Endothelial cell of umbilical vein (primary cell): Measurements from ENCODE around the gene UNCX. TPM values are rescaled to one million over a fixed set of nuclear protein-coding genes. Genes with fewer than 3 reads are reported as not detected.

Source experiments
- BruUV-seq: library from RNA; stranded (reverse); fragments of 400-500 nt; replicated peaks from 2 replicates; lab custom pipeline; 2021; lab: Mats Ljungman, UMichigan
- CTCF ChIA-PET: fragments of 300-600, 350-600 bp; sonication (Branson Sonifier 250); formaldehyde crosslinking; loops from one replicate; lab custom pipeline; 2021; ENCODE audit warnings: antibody characterized with exemption, inconsistent platforms; lab: Charles Lee
- POLR2A ChIA-PET: fragments of 300-600, 350-600 bp; sonication (Branson Sonifier 250); formaldehyde crosslinking; loops from one replicate; lab custom pipeline; 2021; ENCODE audit warnings: antibody characterized with exemption, inconsistent platforms; lab: Charles Lee
- DNase-seq: peaks from one replicate; pipeline ENCODE4 v3.0.0-alpha.2; 2011; ENCODE audit warnings: low read depth, low spot score
- FAIRE-seq: peaks from 2 replicates; lab custom pipeline; 2011; peaks lifted over from hg19 to GRCh38; lab: Jason Lieb, UNC
- H2AFZ ChIP-seq: 2 replicates; pipeline ENCODE4 v1.6.0; 2012; ENCODE audit warnings: low read depth, low read length, control low read depth, inconsistent platforms
- H3K27ac ChIP-seq: 2 replicates; pipeline ENCODE4 v1.5.1; 2011; ENCODE audit warnings: low read depth, mild to moderate bottlenecking, control low read depth, low read length, moderate library complexity; ENCODE audit not compliant: insufficient read depth
- H3K27me3 ChIP-seq, 2 experiments: 2 replicates each; pipeline versions ENCODE4 v1.6.0 to v1.6.1; 2011; ENCODE audit warnings: low read length in 2 of 2, mixed read lengths in 1 of 2; ENCODE audit not compliant: control insufficient read depth in 2 of 2, insufficient read depth in 2 of 2
- H3K36me3 ChIP-seq, 2 experiments: 2 replicates in 1 of 2; 3 replicates in 1 of 2; pipeline ENCODE4 v1.5.1; 2011; ENCODE audit warnings: low read length in 2 of 2, mild to moderate bottlenecking in 1 of 2, moderate library complexity in 1 of 2; ENCODE audit not compliant: control insufficient read depth in 2 of 2, insufficient read depth in 2 of 2; ENCODE audit errors: extremely low read depth in 1 of 2
- H3K4me1 ChIP-seq: 3 replicates; pipeline ENCODE4 v1.5.1; 2011; ENCODE audit warnings: mild to moderate bottlenecking, low read length; ENCODE audit not compliant: control insufficient read depth, insufficient read depth; ENCODE audit errors: extremely low read depth
- H3K4me2 ChIP-seq: 2 replicates; pipeline ENCODE4 v1.6.1; 2011; ENCODE audit warnings: low read length, control low read depth, mixed read lengths; ENCODE audit not compliant: insufficient read depth
- H3K4me3 ChIP-seq, 3 experiments: fragments of 200-600 bp in 1 of 3; sonication (generic), shearing (Covaris generic) in 1 of 3; replicated peaks in 1 of 3; 2 replicates each; pipeline ENCODE4 v1.5.1; 2011 to 2016; ENCODE audit warnings: control low read depth in 3 of 3, low read length in 3 of 3, mild to moderate bottlenecking in 2 of 3, inconsistent platforms in 1 of 3, low read depth in 1 of 3, moderate library complexity in 1 of 3; ENCODE audit not compliant: insufficient read depth in 1 of 3
- H3K79me2 ChIP-seq: 2 replicates; pipeline ENCODE4 v1.6.0; 2012; ENCODE audit warnings: low read length, inconsistent platforms; ENCODE audit not compliant: control insufficient read depth, insufficient read depth
- H3K9ac ChIP-seq: replicated peaks from 2 replicates; pipeline ENCODE3; 2011; ENCODE audit warnings: low read length, control low read depth; ENCODE audit not compliant: insufficient read depth; ENCODE audit errors: extremely low read depth
- H3K9me1 ChIP-seq: replicated peaks from 3 replicates; pipeline ENCODE4 v1.6.0; 2011; ENCODE audit warnings: mild to moderate bottlenecking, low read length; ENCODE audit not compliant: control insufficient read depth, insufficient read depth; ENCODE audit errors: extremely low read depth
- H3K9me3 ChIP-seq: replicated peaks from 2 replicates; pipeline ENCODE4 v1.5.1; 2012; ENCODE audit warnings: low read length, inconsistent platforms; ENCODE audit not compliant: control insufficient read depth, insufficient read depth
- H4K20me1 ChIP-seq: replicated peaks from 2 replicates; pipeline ENCODE3; 2011; ENCODE audit warnings: mild to moderate bottlenecking, low read length; ENCODE audit not compliant: control insufficient read depth, insufficient read depth; ENCODE audit errors: extremely low read depth
- EZH2 ChIP-seq: IDR thresholded peaks from 2 replicates; pipeline ENCODE4 v1.6.1; 2012; ENCODE audit warnings: borderline replicate concordance, low read depth, mild to moderate bottlenecking, moderate library complexity, low read length, inconsistent platforms; ENCODE audit not compliant: severe bottlenecking
- FOS ChIP-seq: IDR thresholded peaks from 2 replicates; pipeline ENCODE4 v1.6.1; 2011; ENCODE audit warnings: mild to moderate bottlenecking, low read length, moderate library complexity, borderline replicate concordance; ENCODE audit not compliant: insufficient read depth
- GATA2 ChIP-seq: IDR thresholded peaks from 2 replicates; pipeline ENCODE4 v1.7.0; 2011; ENCODE audit warnings: low read depth, mild to moderate bottlenecking, moderate library complexity, mixed read lengths, low read length; ENCODE audit not compliant: insufficient read length, insufficient read depth
- JUN ChIP-seq: IDR thresholded peaks from 2 replicates; pipeline ENCODE4 v1.6.1; 2011; ENCODE audit warnings: borderline replicate concordance, low read depth; ENCODE audit not compliant: insufficient read length, insufficient read depth
- MYC ChIP-seq: IDR thresholded peaks from one replicate; pipeline ENCODE4 v1.6.1; 2011; ENCODE audit warnings: mild to moderate bottlenecking, low read depth, low read length
- POLR2A ChIP-seq: IDR thresholded peaks from 2 replicates; pipeline ENCODE4 v1.6.1; 2012; ENCODE audit warnings: low read depth, mild to moderate bottlenecking, control low read depth, low read length
- POLR2AphosphoS5 ChIP-seq: IDR thresholded peaks from 2 replicates; pipeline ENCODE4 v1.6.1; 2012; ENCODE audit warnings: low read depth, mild to moderate bottlenecking, control low read depth, low read length, moderate library complexity; ENCODE audit not compliant: insufficient read depth
- dilution Hi-C: fragments of 300-500 bp; cut with MboI; formaldehyde crosslinking; loops from one replicate; pipeline ENCODE4 v1.15.0; 2019; ENCODE audit warnings: low sequenced_read_pairs; ENCODE audit not compliant: extremely low pct_ligation_motif_present
- intact Hi-C: fragments of 100-400 bp; cut with micrococcal nuclease; formaldehyde crosslinking; loops from one replicate; pipeline ENCODE4 v1.10.0; 2022
- polyA plus RNA-seq, 4 experiments: library from polyadenylated mRNA; depleted of rRNA in 3 of 4; stranded (reverse) in 3 of 4; unstranded in 1 of 4; fragments of >200 nt; gene quantifications; 2 replicates each; pipeline versions ENCODE4 v1.2.1 to v1.2.3, GENCODE V29; 2011 to 2012; ENCODE audit warnings: missing spikeins in 1 of 4
- total RNA-seq: library from RNA; stranded (reverse); gene quantifications from 2 replicates; pipeline ENCODE4 v1.2.3, GENCODE V29; 2021
- TF ChIP-seq, protein P1 (sequence below), 2 donors: IDR thresholded peaks; 1 replicate in 1 of 2; 2 replicates in 1 of 2; pipeline ENCODE4 v1.5.1; 2011; ENCODE audit warnings: low read length in 2 of 2, mild to moderate bottlenecking in 2 of 2, moderate library complexity in 2 of 2, control low read depth in 1 of 2, inconsistent platforms in 1 of 2, low read depth in 1 of 2; ENCODE audit not compliant: insufficient read depth in 1 of 2; ENCODE audit errors: extremely low read depth in 1 of 2
- TF ChIP-seq, protein P2 (sequence below): IDR thresholded peaks from 2 replicates; pipeline ENCODE4 v1.6.1; 2011; ENCODE audit not compliant: insufficient read depth, insufficient read length

Gene UNCX
- total and polyA plus RNA-seq, 2 donors (not counting 3 experiments of a cell fraction or from before 2014, with no cell fraction given): not detected

- dilution Hi-C loops: no loop called here
- TF ChIP-seq GATA2 (no peak), EZH2 (peak; percentile 50)
- no TSS peak for BruUV-seq
- Histone ChIP-seq H3K4me2 (no peak overlapping the region), H2AFZ (no peak overlapping the region), H3K36me3 (no peaks in the 10 kb centered on the region), H3K9me1 (no peaks in the 10 kb centered on the region), H3K4me3 (no peak overlapping the region), H3K79me2 (no peaks in the 10 kb centered on the region), H3K9ac (no peak overlapping the region), H3K27ac (no peak overlapping the region), H3K9me3 (no peaks in the 10 kb centered on the region), H3K27me3 (peaks cover 68 to 84% of the 10 kb centered on the region in 2 experiments), H3K4me1 (no peaks in the 10 kb centered on the region), H4K20me1 (no peaks in the 10 kb centered on the region)
- FAIRE-seq (no peak), DNase-seq (no peak)
- ChIA-PET CTCF (no interaction called here), POLR2A (no interaction called here)
- intact Hi-C loops: loop anchor here (5.0 kb wide), 1 partner anchor 203 kb away; no protein-coding TSS in a partner anchor
Observed at GRCh38 chr7:1229202-1229947, 3.3 kb upstream of the UNCX start.

- Histone ChIP-seq H3K79me2 (no peaks in the 10 kb centered on the region), H3K36me3 (no peaks in the 10 kb centered on the region), H2AFZ (no peak overlapping the region), H4K20me1 (no peaks in the 10 kb centered on the region), H3K4me2 (no peak overlapping the region), H3K27me3 (peaks cover 69 to 85% of the 10 kb centered on the region in 2 experiments), H3K4me1 (no peaks in the 10 kb centered on the region), H3K27ac (no peak overlapping the region), H3K4me3 (no peak overlapping the region), H3K9me1 (no peaks in the 10 kb centered on the region), H3K9ac (no peak overlapping the region), H3K9me3 (no peaks in the 10 kb centered on the region)
- CTCF ChIA-PET: no interaction called here
- POLR2A ChIA-PET: no interaction called here
- no peak for DNase-seq
- no TSS peak for BruUV-seq
- TF ChIP-seq POLR2A: no peak
- no peak for TF ChIP-seq POLR2AphosphoS5
- TF ChIP-seq EZH2: no peak
- no peak for TF ChIP-seq GATA2
- TF ChIP-seq FOS: no peak
- TF ChIP-seq, protein P1, sequence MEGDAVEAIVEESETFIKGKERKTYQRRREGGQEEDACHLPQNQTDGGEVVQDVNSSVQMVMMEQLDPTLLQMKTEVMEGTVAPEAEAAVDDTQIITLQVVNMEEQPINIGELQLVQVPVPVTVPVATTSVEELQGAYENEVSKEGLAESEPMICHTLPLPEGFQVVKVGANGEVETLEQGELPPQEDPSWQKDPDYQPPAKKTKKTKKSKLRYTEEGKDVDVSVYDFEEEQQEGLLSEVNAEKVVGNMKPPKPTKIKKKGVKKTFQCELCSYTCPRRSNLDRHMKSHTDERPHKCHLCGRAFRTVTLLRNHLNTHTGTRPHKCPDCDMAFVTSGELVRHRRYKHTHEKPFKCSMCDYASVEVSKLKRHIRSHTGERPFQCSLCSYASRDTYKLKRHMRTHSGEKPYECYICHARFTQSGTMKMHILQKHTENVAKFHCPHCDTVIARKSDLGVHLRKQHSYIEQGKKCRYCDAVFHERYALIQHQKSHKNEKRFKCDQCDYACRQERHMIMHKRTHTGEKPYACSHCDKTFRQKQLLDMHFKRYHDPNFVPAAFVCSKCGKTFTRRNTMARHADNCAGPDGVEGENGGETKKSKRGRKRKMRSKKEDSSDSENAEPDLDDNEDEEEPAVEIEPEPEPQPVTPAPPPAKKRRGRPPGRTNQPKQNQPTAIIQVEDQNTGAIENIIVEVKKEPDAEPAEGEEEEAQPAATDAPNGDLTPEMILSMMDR (IDR thresholded peaks at IDR 0.05; ENCODE audit: extremely low read depth in 1 of 2, insufficient read depth in 1 of 2, low read depth in 1 of 2, low read length in 2 of 2): no peak
- TF ChIP-seq, protein P2, sequence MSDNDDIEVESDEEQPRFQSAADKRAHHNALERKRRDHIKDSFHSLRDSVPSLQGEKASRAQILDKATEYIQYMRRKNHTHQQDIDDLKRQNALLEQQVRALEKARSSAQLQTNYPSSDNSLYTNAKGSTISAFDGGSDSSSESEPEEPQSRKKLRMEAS: no peak
- no peak for TF ChIP-seq MYC
- no peak for TF ChIP-seq JUN
- intact Hi-C loops (loop anchor here (5.0 kb wide), 1 partner anchor 202 kb away; no protein-coding TSS in a partner anchor), dilution Hi-C loops (no loop called here)
- FAIRE-seq: no peak
Observed at GRCh38 chr7:1229956-1230355, 2.7 kb upstream of the UNCX start.
